PC-9 (cell line): ENCODE results near the gene C1orf232. TPM values are rescaled to one million over a fixed set of nuclear protein-coding genes. Genes with fewer than 3 reads are reported as not detected.

Experiments used
- BruUV-seq: library from RNA; stranded (reverse); fragments of 400-500 nt; replicated peaks from 2 replicates; lab custom pipeline; 2021; lab: Mats Ljungman, UMichigan
- CTCF ChIA-PET: fragments of 300-600 bp; sonication (Branson Sonifier 250); formaldehyde crosslinking; loops from one replicate; lab custom pipeline; 2022; ENCODE audit warnings: antibody characterized with exemption; lab: Charles Lee
- POLR2A ChIA-PET: fragments of 300-600 bp; sonication (Branson Sonifier 250); formaldehyde crosslinking; loops from one replicate; lab custom pipeline; 2022; ENCODE audit warnings: antibody characterized with exemption; ENCODE audit not compliant: unreplicated experiment; lab: Charles Lee
- DNase-seq, 2 experiments: peaks; one replicate each; pipeline versions ENCODE4 v3.0.0 to v3.0.0-alpha.2; 2015 to 2022; ENCODE audit warnings: mixed read lengths in 1 of 2
- H2AFZ ChIP-seq: fragments of 200-600 bp; sonication (generic); 2 replicates; pipeline ENCODE4 v1.8.1; 2017; ENCODE audit warnings: antibody characterized with exemption
- H3F3A ChIP-seq: fragments of 200-600 bp; sonication (generic); 2 replicates; pipeline ENCODE4 v1.8.1; 2017; ENCODE audit warnings: antibody characterized with exemption, mild to moderate bottlenecking, low read depth; ENCODE audit not compliant: insufficient read depth
- H3K27ac ChIP-seq: fragments of 200-600 bp; sonication (generic); 2 replicates; pipeline ENCODE4 v1.6.1; 2016; ENCODE audit warnings: mixed run types
- H3K27me3 ChIP-seq: fragments of 200-600 bp; sonication (generic); 2 replicates; pipeline ENCODE4 v1.6.1; 2016; ENCODE audit warnings: low read depth, mixed run types; ENCODE audit not compliant: insufficient read depth
- H3K36me3 ChIP-seq: fragments of 200-600 bp; sonication (generic); 2 replicates; pipeline ENCODE4 v1.6.1; 2016; ENCODE audit warnings: low read depth, mixed run types
- H3K4me1 ChIP-seq: fragments of 200-600 bp; sonication (generic); replicated peaks from 2 replicates; pipeline ENCODE4 v1.6.1; 2016; ENCODE audit warnings: mixed run types; ENCODE audit not compliant: insufficient read depth
- H3K4me2 ChIP-seq: fragments of 200-600 bp; sonication (generic); 2 replicates; pipeline ENCODE4 v1.6.1; 2017; ENCODE audit warnings: mixed run types
- H3K4me3 ChIP-seq: fragments of 200-600 bp; sonication (generic); 2 replicates; pipeline ENCODE4 v1.6.1; 2016; ENCODE audit warnings: mixed run types
- H3K79me2 ChIP-seq: fragments of 200-600 bp; sonication (generic); 2 replicates; pipeline ENCODE4 v1.6.1; 2017; ENCODE audit warnings: low read depth, mixed run types
- H3K9me2 ChIP-seq: fragments of 200-600 bp; sonication (generic); 2 replicates; pipeline ENCODE4 v1.8.1; 2017; ENCODE audit warnings: mild to moderate bottlenecking; ENCODE audit not compliant: insufficient read depth
- H3K9me3 ChIP-seq: fragments of 200-600 bp; sonication (generic); 2 replicates; pipeline ENCODE4 v1.8.1; 2016; ENCODE audit warnings: low read depth; ENCODE audit not compliant: insufficient read depth
- H4K20me1 ChIP-seq: fragments of 200-600 bp; sonication (generic); 2 replicates; pipeline ENCODE4 v1.8.1; 2017; ENCODE audit not compliant: insufficient read depth
- CTCF ChIP-seq: fragments of 200-600 bp; sonication (generic); conservative IDR thresholded peaks from 2 replicates; pipeline ENCODE4 v1.6.1; 2017; ENCODE audit warnings: mixed run types, antibody characterized with exemption, mild to moderate bottlenecking, moderate library complexity
- EZH2 ChIP-seq: fragments of 200-600 bp; sonication (generic); IDR thresholded peaks from 2 replicates; pipeline ENCODE4 v1.8.0; 2017; ENCODE audit warnings: antibody characterized with exemption, low read depth
- intact Hi-C: fragments of 100-400 bp; cut with micrococcal nuclease; formaldehyde crosslinking; loops from one replicate; pipeline ENCODE4 v1.10.0; 2022; ENCODE audit not compliant: unreplicated experiment
- total RNA-seq: library from RNA; stranded (reverse); gene quantifications from 2 replicates; pipeline ENCODE4 v1.2.3, GENCODE V29; 2021

The C1orf232 gene
- total RNA-seq, 1 experiment from 2014 or later: not detected

- no peak for DNase-seq
- CTCF ChIA-PET: no interaction called here
- intact Hi-C loops: loop anchor here (10.0 kb wide), 1 partner anchor 272 kb away; no protein-coding TSS in a partner anchor
These were observed 2.0 kb downstream of the C1orf232 start for GRCh38 chr1:26166719-26167281.

DNA sequence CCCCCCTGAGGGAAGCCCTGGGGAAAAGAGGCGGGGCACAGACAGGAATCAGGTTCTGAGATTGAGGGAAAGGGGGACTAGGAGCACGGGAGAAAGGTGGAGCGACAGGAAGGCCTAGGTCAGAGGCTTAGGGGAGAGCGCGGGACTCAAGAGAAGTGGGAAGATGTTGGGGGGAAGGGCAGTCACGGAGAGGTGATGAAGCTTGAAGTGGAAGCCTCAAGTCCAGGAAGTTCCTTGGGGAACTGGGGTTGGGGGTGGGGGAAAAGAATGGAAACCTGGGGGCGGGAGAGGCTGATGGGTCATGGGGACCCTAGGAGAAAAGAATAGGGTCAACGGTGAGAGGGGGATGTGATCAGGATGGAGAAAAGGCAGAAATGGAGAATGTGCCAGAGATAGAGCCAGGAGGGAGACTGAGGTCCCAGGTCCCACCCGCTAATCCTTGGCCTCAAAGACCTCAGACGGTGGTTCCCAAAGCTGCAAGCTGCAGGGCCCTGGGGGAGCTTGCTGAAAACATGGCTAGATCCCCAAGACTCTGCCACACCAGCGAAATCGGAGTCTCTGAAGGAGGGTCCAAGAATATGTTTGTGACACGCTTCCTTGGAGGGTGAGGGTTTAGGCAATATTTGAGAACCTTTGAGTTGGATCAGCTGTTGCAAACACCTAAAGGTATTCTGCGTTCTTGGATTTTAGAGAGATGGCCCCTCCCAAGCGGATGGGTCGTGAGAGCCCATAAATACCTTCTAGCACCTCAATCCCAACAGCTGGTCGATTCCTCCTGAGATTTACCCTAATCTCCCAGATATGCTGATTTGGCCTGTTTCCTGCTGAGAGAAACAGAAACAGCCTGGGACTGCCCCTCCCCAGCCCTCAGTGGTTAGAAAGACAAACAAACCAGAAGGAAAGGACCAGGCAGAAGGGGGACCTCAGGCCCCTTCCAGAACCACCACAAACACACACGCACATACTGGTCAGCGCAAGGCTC, 3.6 kb downstream of the C1orf232 start:
- no peaks in the 10 kb centered on the region for H3K9me3 ChIP-seq
- BruUV-seq: no TSS peak
- no peaks in the 10 kb centered on the region for H3K36me3 ChIP-seq
- H4K20me1 ChIP-seq: no peaks in the 10 kb centered on the region
- TF ChIP-seq EZH2: no peak
- TF ChIP-seq CTCF: no peak
- POLR2A ChIA-PET: interaction anchor here (0.5 kb wide), 1 partner anchor 267 kb away, joined by 12 read pairs; no protein-coding TSS in a partner anchor
- peaks cover 18% of the 10 kb centered on the region for H3K27me3 ChIP-seq
- H3K4me1 ChIP-seq: 0 out of 2 replicates have a peak, but pooled peaks cover 3% of the 10 kb centered on the region
- H3K27ac ChIP-seq: no peak overlapping the region
- peak overlapping the region; percentile 71 for H3K4me2 ChIP-seq
- peaks cover 3% of the 10 kb centered on the region for H3K79me2 ChIP-seq
- intact Hi-C loops: loop anchor here (5.0 to 10.0 kb wide), 3 partner anchors 58 to 270 kb away; no protein-coding TSS in a partner anchor
- no peaks in the 10 kb centered on the region; the same call in 1 of the 2 replicates for H3F3A ChIP-seq
- no peak for DNase-seq
- CTCF ChIA-PET: no interaction called here
- no peak overlapping the region for H3K4me3 ChIP-seq
- no peaks in the 10 kb centered on the region for H3K9me2 ChIP-seq
- H2AFZ ChIP-seq: no peak overlapping the region; the same call in 1 of the 2 replicates

More at GRCh38 chr1:26166719-26167281, 2.0 kb downstream of the C1orf232 start:
- no peaks in the 10 kb centered on the region for H3K9me2 ChIP-seq
- no peak overlapping the region for H3K27ac ChIP-seq
- BruUV-seq: no TSS peak
- TF ChIP-seq EZH2 (no peak), CTCF (no peak)
- H4K20me1 ChIP-seq: no peaks in the 10 kb centered on the region
- H3K4me1 ChIP-seq: peaks cover 10% of the 10 kb centered on the region; the same call in 1 of the 2 replicates
- H3K27me3 ChIP-seq: peaks cover 9% of the 10 kb centered on the region
- no peak overlapping the region for H3K4me3 ChIP-seq
- H3K36me3 ChIP-seq: no peaks in the 10 kb centered on the region
- H2AFZ ChIP-seq: no peak overlapping the region
- H3F3A ChIP-seq: no peaks in the 10 kb centered on the region; the same call in 1 of the 2 replicates
- no peaks in the 10 kb centered on the region for H3K9me3 ChIP-seq
- peaks cover 16% of the 10 kb centered on the region for H3K79me2 ChIP-seq
- POLR2A ChIA-PET: no interaction called here
- no peak overlapping the region for H3K4me2 ChIP-seq
